GM21423 (cell line): Measurements from ENCODE around the gene SEPTIN11.
"Not testable (repeated sequence)": the region's sequence is repeated elsewhere in the genome, so short reads cannot be mapped to it uniquely, and the experiment has no call there.

Experiments used
- ATAC-seq: cut with Tn5 transposase; IDR thresholded peaks from one replicate; pipeline ENCODE4 v1.9.1; 2021; ENCODE audit warnings: mild to moderate bottlenecking, moderate library complexity; ENCODE audit not compliant: unreplicated experiment

Gene SEPTIN11

DNA sequence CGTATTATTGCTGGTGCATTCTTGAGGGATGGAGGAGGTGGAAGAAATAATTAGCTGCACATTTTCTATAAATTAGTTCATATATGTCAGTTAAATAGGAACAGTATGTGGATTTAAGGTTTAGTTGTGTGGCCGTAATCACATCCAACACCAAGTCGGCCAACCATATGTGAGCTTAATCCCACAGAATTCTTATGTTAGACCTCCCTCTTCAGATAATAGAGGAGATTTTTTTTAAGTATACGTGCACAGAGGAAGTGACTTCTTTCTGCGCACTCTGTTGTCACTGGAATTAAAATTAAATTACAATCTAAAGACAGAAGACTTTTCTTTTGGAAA, 2.1 kb downstream of the SEPTIN11 start:
- ATAC-seq: no peak

DNA sequence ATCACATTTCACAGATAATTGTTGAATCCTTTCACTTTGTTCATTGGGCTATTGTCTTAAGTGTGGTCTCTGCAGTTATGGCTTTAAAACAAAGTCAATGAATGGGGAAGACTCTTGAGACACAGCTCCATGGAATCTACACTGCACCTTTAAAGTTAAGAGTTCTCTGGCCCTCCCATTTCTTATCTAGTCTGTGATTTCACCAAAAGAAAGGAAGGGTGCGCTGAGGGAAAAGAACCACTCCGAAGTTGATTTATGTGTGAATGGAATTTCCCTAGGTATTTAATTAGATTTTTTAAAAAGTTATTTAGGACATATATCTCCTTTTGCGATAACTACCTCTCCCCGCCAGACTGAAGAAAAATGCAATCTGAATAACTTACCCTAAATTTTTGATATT, 2.5 kb downstream of the SEPTIN11 start:
- ATAC-seq: no peak

DNA sequence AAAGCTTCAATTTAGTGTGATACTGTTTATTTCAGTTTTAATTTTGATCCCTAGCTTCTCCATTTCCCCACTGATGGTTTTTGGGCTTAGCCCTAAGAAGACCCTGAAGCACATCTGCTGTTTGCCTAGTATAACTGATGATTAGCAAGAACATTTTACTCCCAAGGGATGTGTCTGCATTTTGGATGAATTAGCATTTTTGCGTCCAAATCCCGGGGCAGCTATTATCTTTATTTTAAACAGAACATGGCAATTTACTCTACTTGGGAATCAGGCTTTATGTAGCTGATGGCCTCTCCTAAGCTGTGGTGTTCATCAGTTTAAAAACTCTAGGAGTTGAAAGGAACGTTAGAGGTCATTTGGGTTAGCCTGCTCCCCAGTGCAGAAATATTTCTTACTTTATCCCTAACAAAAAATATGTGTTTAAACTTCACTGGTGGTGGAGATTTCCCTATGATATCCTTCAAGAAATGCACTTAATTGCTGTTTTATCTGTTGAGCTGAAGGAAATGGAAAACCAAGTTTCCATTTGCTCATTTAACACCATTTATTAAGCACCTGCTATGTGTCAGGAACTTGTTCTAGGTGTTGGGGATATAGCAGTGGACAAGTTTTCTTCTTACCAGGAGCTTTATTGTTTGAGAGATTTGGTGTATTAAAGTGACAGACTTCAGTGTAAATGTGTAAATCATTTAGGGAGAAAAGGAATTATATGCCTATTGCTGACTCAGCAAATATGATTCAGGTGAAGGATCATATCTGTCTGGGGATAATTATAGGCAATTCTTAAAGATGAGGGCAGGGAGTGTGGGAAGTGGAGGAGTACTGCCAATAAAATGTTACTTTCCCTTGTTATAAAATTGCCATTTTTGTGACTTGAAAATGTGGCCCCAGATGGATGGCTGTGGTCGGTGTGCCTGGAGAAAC, 3.4 kb downstream of the SEPTIN11 start:
- no peak for ATAC-seq

DNA sequence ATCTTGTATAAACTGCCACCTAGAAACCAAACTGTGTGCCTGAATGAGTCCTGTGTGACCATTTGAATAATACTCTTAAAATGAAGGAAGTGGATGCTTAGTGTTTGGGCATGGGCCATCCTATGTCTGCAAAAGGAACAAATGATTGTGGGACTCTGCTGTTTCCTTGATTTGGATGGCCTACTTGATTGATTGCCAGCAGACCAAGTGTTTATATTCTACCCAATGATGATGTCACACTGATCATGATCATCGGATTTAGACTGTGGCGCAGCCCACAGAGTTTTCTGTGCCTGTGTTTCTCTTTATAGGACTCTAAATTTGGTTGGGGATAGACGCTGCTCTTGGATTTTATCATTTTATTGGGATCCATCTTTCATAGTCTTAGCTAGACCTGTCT, 4.4 kb downstream of the SEPTIN11 start:
- ATAC-seq: no peak

DNA sequence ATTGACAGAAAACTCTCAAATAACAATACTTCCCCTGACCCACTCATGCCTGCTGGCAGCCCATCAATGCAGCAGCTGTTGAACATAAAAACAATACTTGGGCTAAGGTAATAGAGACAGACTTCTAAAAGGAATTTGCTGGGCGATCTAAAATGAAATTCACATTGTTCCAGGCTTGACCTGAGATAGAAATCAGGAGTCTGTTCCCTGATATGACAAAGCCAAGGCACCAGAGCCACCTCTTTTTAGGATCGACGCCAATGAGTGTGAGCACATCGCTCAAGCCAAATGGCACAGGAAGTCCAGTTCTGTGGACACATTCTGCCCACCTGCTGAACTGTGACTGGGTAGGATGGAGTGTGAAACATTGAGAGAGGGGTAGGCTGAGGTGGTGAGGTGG, 4.9 kb downstream of the SEPTIN11 start:
- no peak for ATAC-seq

DNA sequence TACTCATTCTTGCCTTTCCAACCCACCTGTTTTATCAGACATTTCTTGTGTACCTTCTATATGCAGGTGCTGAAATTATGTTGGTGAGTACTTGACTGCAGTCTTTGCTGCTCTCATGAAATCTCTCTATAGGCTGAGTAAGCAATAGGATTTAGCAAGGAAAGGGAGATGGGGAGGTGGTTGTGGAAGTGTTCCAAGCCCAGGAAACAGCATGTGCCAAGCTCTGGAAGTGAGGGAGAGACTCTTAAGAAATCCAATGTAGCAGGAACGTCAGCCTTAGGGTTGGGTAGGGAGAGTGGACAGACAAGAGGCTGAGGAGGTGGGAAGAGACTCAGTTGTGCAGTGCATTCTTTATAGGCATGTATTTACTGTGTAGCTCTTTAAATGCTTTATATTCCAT, 5.6 kb downstream of the SEPTIN11 start:
- no peak for ATAC-seq

DNA sequence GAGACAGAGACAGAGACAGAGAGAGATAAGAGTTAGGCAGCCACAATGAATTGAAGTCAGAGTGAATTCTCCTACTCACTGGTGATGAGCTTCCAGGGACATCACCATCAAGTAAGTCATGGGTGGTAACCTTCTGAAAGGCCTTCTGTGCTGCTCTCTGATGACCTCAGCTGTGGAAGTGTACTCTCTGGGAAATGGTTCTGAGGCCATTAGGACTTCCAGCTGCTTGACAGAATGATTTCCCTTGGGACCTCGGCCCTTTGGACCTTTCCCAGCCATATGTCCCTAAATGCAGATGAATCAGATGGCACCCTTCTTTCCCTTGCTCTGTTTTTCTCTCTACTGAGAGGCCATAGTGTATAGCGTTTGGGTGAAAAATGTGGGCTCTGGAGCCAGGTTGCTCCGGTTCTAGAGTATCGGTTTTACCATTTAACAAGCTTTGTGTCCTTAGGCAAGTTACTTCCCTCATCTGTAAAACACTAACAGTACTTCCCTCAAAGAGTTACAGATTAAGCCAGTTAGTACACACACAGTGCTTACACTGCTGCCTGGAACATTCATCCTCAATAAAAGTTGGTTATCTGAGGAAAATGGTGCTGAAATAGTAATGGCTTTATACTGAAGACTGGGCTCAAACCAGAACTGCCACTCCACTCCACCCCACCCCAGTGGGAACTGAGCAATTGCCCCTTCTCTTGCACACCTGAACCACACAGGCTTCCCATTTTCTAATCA, 7.6 kb downstream of the SEPTIN11 start:
- ATAC-seq: no peak

DNA sequence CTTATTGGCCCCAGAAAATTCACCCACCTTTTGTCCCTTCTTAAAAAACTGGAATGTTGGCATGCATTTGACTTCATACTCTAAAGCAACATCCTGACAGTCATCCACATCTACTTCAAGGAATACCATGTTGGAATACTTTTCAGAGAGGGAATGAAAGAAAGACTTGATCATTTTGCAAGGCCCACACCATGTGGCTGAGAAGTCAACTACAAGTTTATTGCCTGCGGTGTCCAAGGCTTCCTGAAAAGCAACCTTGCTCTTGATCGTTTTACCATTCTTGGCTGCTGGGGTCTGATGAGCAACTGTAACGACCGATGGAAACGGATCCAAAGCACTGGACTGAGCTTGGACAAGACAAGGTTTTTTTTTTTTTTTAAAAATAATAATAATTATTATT, 9.3 kb downstream of the SEPTIN11 start:
- ATAC-seq: no peak

DNA sequence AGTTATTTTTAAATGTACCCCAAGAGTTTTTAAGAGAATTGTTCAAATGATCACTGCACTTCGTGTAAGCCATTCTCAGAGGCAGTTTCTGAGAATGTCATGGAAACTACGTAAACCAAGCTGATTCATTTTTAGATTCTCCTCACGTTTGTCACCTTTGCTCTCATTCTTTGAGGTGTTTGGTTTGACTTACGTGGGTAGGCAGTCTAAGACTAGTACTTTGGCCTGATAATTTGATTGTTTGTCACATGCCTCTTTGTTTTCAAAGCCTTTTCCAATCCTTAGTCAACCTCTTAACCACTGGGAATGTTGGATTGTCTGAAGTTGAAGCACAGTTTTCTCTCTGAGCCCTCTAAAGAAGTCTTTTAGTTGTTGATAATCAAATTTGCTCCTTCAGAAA, 10.5 kb downstream of the SEPTIN11 start:
- ATAC-seq: peak; percentile 67

DNA sequence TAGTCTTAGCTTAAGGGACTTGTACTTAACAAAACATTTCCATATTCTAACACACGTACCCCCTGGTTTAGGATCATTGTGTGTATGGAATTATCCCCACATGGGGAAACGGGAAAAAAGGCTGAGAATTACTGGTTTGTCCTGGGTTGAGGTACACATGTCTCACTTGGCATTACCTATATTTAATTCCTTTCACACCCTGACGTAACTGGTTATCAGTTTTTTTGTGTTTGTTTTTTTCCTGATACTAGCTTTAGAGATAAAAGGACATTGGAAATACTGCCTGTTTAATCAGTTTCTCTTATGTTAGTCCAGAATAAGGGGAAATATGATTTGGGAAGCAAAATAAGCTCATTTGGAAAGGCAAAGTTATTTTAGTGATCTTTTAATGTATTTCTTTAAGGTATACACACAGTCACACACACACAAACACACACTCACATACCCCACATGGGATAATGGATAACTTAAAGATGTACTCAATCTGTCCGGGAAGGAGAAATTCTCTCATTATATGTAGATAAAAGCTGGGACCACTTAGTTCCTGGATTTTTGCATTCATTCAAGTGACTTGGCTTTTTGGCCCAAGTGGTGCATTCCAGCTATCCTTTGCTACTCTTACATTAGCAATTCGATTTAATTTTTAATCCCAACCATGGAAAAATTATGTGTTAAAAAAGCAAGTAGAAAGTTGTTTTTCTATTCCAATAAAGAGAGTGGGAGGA, 13.0 kb downstream of the SEPTIN11 start:
- ATAC-seq: no peak

DNA sequence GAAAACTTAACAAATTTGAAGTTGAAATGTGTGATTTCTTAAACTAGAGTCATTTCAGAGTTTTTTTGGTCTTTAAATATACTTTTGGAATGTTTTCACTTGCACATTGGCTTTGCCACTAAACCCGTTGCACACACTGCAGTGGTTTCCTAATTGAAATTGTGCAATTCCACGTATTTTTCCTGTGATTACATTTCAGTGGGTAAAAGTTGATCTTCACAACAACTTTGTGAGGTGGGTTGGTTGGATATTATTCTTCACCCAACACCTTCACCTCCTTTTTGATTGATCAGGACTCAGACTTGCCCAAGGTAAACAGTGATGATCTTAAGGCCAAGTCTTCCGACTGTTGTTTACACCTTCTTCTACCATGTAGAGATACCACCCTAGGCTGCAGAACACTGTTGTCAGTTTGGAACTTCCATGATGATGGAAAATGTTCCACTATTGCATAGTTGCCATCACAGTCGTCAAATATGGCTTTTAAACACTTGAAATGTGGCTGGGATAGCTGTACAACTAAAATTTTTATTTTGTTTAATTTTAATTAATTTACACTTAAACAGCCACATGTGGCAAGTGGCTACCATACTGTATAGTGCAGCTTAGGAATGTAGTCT, 13.7 kb downstream of the SEPTIN11 start:
- no peak for ATAC-seq

DNA sequence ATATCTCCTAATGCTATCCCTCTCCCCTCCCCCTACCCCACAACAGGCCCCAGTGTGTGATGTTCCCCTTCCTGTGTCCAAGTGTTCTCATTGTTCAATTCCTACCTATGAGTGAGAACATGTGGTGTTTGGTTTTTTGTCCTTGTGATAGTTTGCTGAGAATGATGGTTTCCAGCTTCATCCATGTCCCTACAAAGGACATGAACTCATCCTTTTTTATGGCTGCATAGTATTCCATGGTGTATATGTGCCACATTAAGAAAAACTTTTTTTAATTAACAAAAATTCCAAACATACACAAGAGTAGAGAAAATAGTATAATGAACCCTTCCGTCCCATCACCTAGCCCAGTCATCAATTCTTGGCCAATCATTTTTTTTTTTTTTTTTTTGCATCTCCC, 14.4 kb downstream of the SEPTIN11 start:
- not testable (repeated sequence) for ATAC-seq

DNA sequence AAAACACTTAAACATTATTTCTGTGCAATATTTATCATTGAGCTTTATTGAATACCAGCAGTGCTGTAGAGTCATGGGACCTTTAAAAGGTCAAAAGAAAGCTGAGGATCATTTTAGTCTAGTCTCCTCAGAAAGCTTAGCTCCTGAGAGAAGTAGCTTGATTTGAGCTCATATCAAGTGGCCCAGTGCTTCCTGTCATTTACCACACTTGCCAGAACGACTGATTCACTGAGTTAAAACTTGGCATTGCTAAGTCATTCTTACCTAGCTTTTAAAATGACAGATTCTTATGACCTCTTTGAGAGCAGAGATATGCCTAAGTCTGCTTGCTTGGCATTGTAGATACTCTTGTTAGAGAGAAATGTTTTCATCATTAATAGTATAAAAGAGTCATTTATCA, 15.2 kb downstream of the SEPTIN11 start:
- ATAC-seq: no peak

DNA sequence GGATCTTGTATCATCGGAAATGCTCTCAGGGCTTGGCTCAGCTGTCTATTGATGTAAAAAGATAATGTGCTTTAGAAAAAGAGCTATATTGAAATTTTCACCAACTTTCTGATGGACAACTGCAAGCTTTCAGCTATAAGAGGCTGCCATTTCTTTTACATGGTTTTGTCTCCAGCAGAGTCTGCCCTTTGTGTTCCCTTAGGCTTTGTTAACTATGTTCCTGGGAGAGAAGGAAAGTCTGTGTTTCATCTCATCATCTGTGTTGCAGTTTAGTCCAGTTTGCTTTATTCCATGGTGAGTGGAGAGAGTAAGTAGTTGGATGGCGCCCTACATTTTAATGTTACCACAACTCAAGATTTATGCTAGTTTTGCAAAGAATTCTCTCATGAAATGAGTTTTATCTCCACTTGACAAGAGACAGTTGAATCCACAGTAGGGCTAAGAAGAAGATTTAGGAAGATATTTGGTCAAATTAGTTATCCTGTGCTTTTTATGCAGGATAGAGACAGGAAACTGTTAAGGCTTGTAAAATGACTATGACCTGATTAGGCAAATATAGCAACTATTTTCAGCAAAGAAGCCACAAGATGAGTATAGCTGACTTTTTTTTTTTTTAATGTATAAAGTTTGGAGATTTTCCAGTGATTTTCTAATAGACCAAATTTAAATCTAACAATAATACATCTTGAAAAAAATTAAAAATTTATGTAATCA, 16.5 kb downstream of the SEPTIN11 start:
- no peak for ATAC-seq

DNA sequence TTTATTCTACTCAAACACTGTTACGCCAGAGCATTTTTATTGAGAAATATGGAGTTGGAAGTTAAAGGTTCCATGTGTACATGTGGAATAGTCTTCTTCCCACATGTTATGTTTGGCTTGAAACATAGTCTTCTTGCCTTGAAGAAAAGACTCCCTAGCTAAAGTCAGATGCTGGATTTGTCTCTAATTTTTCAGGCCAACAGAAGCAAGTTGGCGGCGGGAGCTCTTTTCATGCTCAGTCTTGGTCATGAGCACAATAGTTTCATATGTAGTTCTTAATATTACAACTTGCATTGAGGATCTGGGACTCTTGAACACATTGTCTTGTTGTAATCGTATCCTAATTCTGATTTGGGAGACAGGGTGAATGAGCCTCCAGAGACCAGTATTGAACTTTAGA, 19.4 kb downstream of the SEPTIN11 start:
- ATAC-seq: no peak

DNA sequence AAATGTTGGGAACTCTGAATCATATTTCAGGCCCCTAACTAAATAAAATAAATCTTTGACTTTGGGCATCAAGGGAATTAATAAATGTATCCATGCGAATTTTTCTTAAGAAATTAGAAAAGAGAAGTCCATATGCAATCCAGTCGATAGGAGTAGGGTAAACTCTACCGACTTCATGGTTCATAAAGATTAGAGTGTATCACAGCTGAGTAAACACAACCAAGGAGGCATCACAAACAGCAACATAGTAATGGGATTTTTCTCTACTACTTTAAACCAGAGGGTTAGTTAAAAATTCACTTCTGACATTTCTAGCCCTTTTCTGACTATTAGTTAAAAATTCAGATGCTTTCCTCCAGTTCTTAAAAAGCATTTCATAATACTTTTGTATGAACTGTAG, 19.9 kb downstream of the SEPTIN11 start:
- ATAC-seq: no peak

DNA sequence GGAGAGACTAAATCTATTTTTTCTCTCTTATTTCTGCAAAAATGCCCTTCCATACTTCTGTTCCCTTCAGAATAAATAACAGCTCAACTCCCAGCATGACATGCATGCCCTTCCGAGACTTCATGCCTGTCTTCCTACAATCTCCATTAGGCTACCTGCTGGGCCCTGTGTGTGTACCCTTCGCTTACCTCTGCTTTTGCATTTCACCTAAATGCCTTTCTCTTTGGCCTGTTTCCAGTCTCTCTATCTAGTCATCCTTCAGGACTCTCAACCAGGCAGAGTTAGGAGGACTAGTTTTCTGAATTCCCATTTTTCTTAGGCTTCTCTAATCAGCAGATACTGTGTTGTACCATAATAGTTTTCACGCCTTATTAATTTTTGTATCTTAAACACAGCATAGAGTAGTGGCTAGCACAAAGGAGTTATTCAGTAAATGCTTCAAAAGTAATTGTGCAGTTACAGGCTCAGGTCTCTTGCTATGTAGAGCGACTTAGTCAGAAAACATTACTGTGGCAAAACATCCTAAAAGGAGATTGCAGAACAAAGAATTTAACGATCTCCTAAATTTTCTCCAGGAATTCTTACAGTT, 20.5 kb downstream of the SEPTIN11 start:
- ATAC-seq: no peak

DNA sequence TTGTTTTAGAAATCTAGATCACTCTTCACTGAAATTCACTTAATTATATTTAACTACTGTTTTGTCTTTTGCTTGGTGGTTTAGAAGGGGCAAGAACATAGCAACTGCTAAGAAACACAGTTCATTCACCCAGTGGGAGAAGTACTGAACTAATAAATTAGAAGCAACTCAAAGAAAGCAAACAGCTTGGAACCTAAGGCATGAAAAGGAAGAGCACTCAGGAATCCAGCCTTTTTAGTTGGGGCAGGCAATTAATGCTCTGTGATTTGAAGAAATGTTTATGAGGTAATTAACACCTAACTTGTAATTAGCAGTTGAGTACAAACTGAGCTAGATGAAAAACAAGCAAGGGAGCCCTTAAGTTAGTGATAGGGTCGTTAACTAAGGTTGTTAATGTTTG, 22.8 kb downstream of the SEPTIN11 start:
- ATAC-seq: no peak

DNA sequence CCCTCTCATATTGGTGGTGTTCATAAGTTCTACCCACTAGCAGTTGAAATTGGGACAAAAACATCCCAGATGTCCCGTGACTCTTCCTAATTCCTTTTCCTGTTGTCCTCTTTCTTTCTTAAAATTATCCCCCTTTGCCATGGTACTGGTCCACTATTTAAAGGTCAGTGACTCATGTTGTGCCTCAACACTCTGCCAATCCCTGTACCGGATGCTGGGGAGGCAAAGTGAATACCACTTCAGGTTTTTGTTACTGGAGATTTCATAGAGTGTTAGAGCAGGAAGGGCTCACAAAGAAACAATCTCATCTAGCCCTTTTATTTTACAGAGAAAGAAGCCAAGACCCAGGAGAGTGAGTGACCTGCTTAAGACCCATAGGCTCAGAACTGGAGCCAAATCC, 24.6 kb downstream of the SEPTIN11 start:
- no peak for ATAC-seq

DNA sequence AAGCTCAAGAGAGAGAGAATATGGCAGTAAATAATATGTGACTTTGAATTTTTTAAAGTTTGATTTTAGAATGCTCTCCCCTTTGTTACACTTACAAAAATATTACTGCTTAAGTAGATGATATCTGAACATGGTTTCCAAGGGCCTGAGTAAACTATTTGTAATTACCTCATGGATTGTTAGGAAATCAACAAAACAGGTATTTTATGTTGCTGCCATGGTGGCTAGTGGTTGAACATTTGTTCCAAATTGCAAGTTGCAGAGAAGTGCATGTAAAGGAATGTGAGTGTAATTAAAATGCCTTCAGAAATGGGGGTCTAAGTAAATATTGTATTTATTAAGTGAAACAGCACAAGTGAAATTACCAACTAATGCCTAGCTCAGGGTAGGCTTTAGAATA, 27.6 kb downstream of the SEPTIN11 start:
- no peak for ATAC-seq
